ENCODE data around the gene LRRC26. TPM values are rescaled to one million over a fixed set of nuclear protein-coding genes. Genes with fewer than 3 reads are reported as not detected.

The LRRC26 gene
- total and polyA plus RNA-seq, 4 experiments from 2014 or later: not detected

- Histone ChIP-seq H3K4me3 (ENCODE audit: low read length in 2 of 2) (no peak overlapping the region), H3K36me3 (ENCODE audit: insufficient read depth, low read length) (peaks cover 6% of the 10 kb centered on the region), H3K4me1 (ENCODE audit: insufficient read depth, low read length) (peaks cover 18% of the 10 kb centered on the region), H3K27ac (ENCODE audit: low read depth, low read length) (no peak overlapping the region), H3K27me3 (ENCODE audit: insufficient read depth, low read length) (no peaks in the 10 kb centered on the region), H3K9me3 (ENCODE audit: control insufficient read depth in 1 of 2, low read length in 2 of 2) (no peaks in the 10 kb centered on the region)
- H3K27me3 Mint-ChIP-seq: no peaks in the 10 kb centered on the region
- H3K36me3 Mint-ChIP-seq: peaks cover 0 to 11% of the 10 kb centered on the region in 2 donors
- POLR2A ChIA-PET (ENCODE audit: partially characterized antibody): interaction anchor here (0.6 to 8.9 kb wide), 4 partner anchors 10 to 63 kb away, joined by 3 to 169 read pairs (median 4); partner anchors contain the start of genes NDOR1, TMEM203 and TPRN
- intact Hi-C loops (cut with micrococcal nuclease): no loop called here
- peaks cover 0 to 3% (median 0%) of the 10 kb centered on the region in 8 donors for H3K9me3 Mint-ChIP-seq
- H3K27ac Mint-ChIP-seq: no peak overlapping the region
- H3K4me1 Mint-ChIP-seq: peaks cover 8 to 25% (median 16%) of the 10 kb centered on the region in 4 donors
- DNase-seq: no peak
- CTCF ChIA-PET (ENCODE audit: partially characterized antibody): interaction anchor here (1.4 to 1.5 kb wide), 2 partner anchors 44 to 97 kb away, joined by 3 to 4 read pairs; no protein-coding TSS in a partner anchor
- H3K4me3 Mint-ChIP-seq: no peak overlapping the region
Measured at GRCh38 chr9:137192859-137193258, 23.0 kb upstream of the LRRC26 start.

- Mint-ChIP-seq H3K4me3 (peak overlapping the region in 1 of 8 donors; percentile 15), H3K27ac (peak overlapping the region in 1 of 7 donors; percentile 70), H3K27me3 (no peaks in the 10 kb centered on the region), H3K36me3 (peaks cover 0 to 13% of the 10 kb centered on the region in 2 donors), H3K4me1 (peaks cover 11 to 29% (median 20%) of the 10 kb centered on the region in 4 donors), H3K9me3 (peaks cover 0 to 3% (median 0%) of the 10 kb centered on the region in 8 donors)
- DNase-seq: no peak
- no peak overlapping the region for H3K27ac ChIP-seq (ENCODE audit: low read depth, low read length)
- no peaks in the 10 kb centered on the region for H3K9me3 ChIP-seq (ENCODE audit: control insufficient read depth in 1 of 2, low read length in 2 of 2)
- ChIA-PET POLR2A (ENCODE audit: partially characterized antibody) (interaction anchor here (0.6 to 8.9 kb wide), 4 partner anchors 10 to 63 kb away, joined by 3 to 169 read pairs (median 4); partner anchors contain the start of genes NDOR1, TMEM203 and TPRN), CTCF (ENCODE audit: partially characterized antibody) (interaction anchor here (1.4 to 1.5 kb wide), 2 partner anchors 45 to 96 kb away, joined by 3 to 4 read pairs; no protein-coding TSS in a partner anchor)
- no peaks in the 10 kb centered on the region for H3K27me3 ChIP-seq (ENCODE audit: insufficient read depth, low read length)
- peaks cover 23% of the 10 kb centered on the region for H3K4me1 ChIP-seq (ENCODE audit: insufficient read depth, low read length)
- H3K4me3 ChIP-seq (ENCODE audit: low read length in 2 of 2): no peak overlapping the region
- peaks cover 6% of the 10 kb centered on the region for H3K36me3 ChIP-seq (ENCODE audit: insufficient read depth, low read length)
- intact Hi-C loops (cut with micrococcal nuclease): no loop called here
Measured at GRCh38 chr9:137192448-137192780, 22.6 kb upstream of the LRRC26 start.

DNA sequence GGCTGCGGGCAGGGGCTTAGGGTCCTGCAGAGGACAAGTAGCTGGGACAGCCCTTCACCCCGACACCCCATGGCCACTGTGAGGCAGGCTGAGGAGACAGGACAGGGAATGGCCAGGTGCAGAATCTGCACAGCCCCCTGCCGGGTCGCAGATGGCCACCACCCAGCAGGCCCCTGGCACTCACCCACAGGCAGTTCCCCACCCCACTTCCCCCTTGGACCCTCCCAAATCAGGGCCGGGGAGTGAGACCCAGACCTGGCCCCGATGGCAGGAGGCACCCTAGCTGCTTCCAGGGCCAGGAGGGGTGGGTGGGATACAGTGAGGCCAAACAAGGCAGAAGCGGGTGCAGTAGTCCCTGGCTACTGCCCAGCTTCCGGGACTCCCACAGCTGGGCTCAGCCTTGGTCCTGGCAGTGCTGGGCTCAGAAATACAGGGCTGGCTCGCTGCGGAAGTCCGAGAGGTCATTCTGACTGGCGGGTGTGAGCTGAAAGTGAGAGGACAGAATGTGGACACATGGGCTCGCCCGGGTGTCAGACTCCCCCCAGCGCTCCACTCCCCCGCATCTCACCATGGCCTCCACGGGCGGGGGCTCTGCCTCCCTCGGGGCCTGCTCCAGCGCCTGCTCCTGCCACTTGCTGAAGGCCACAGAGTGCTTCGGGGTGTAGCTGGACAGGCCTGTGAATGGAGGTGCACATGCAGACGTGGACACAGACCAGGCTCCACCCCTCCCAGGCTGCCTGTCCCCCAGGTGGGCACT lies 22.0 kb upstream of the LRRC26 start:
- no peak overlapping the region for H3K4me3 ChIP-seq (ENCODE audit: low read length in 2 of 2)
- no peaks in the 10 kb centered on the region for H3K27me3 ChIP-seq (ENCODE audit: insufficient read depth, low read length)
- DNase-seq: no peak
- no peaks in the 10 kb centered on the region for H3K27me3 Mint-ChIP-seq
- H3K4me1 Mint-ChIP-seq: peaks cover 12 to 34% (median 25%) of the 10 kb centered on the region in 4 donors
- peak overlapping the region in 1 of 7 donors; percentile 22 for H3K27ac Mint-ChIP-seq
- peaks cover 28% of the 10 kb centered on the region for H3K4me1 ChIP-seq (ENCODE audit: insufficient read depth, low read length)
- H3K36me3 ChIP-seq (ENCODE audit: insufficient read depth, low read length): peaks cover 6% of the 10 kb centered on the region
- H3K36me3 Mint-ChIP-seq: peaks cover 0 to 13% of the 10 kb centered on the region in 2 donors
- H3K9me3 Mint-ChIP-seq: peaks cover 0 to 3% (median 0%) of the 10 kb centered on the region in 8 donors
- intact Hi-C loops (cut with micrococcal nuclease): no loop called here
- no peak overlapping the region for H3K4me3 Mint-ChIP-seq
- no peaks in the 10 kb centered on the region for H3K9me3 ChIP-seq (ENCODE audit: control insufficient read depth in 1 of 2, low read length in 2 of 2)
- ChIA-PET POLR2A (ENCODE audit: partially characterized antibody) (interaction anchor here (1.0 to 8.9 kb wide), 3 partner anchors 11 to 62 kb away, joined by 3 to 169 read pairs (median 5); partner anchors contain the start of genes NDOR1, TMEM203 and TPRN), CTCF (ENCODE audit: partially characterized antibody) (interaction anchor here (1.4 to 1.5 kb wide), 2 partner anchors 45 to 96 kb away, joined by 3 to 4 read pairs; no protein-coding TSS in a partner anchor)
- no peak overlapping the region for H3K27ac ChIP-seq (ENCODE audit: low read depth, low read length)

- ChIA-PET POLR2A (ENCODE audit: partially characterized antibody) (interaction anchor here (4.7 to 8.9 kb wide), 2 partner anchors 11 to 30 kb away, joined by 61 to 169 read pairs; partner anchors contain the start of genes NDOR1, RNF208, TMEM203 and TPRN), CTCF (ENCODE audit: partially characterized antibody) (interaction anchor here (1.0 kb wide), 1 partner anchor 25 kb away, joined by 4 read pairs; no protein-coding TSS in a partner anchor)
- H3K4me1 ChIP-seq (ENCODE audit: insufficient read depth, low read length): peaks cover 34% of the 10 kb centered on the region
- peaks cover 0 to 3% (median 0%) of the 10 kb centered on the region in 8 donors for H3K9me3 Mint-ChIP-seq
- no peak for DNase-seq
- peaks cover 6% of the 10 kb centered on the region for H3K36me3 ChIP-seq (ENCODE audit: insufficient read depth, low read length)
- peaks cover 0 to 16% of the 10 kb centered on the region in 2 donors for H3K36me3 Mint-ChIP-seq
- H3K27me3 Mint-ChIP-seq: no peaks in the 10 kb centered on the region
- H3K27ac ChIP-seq (ENCODE audit: low read depth, low read length): no peak overlapping the region
- no peaks in the 10 kb centered on the region for H3K9me3 ChIP-seq (ENCODE audit: control insufficient read depth in 1 of 2, low read length in 2 of 2)
- H3K27ac Mint-ChIP-seq: peak overlapping the region in 3 of 7 donors; percentile 22 to 80 (median 78)
- no peak overlapping the region for H3K4me3 Mint-ChIP-seq
- H3K27me3 ChIP-seq (ENCODE audit: insufficient read depth, low read length): no peaks in the 10 kb centered on the region
- no peak overlapping the region for H3K4me3 ChIP-seq (ENCODE audit: low read length in 2 of 2)
- peaks cover 16 to 41% (median 30%) of the 10 kb centered on the region in 4 donors for H3K4me1 Mint-ChIP-seq
- intact Hi-C loops (cut with micrococcal nuclease): no loop called here
Measured at GRCh38 chr9:137191245-137191644, 21.4 kb upstream of the LRRC26 start.

- DNase-seq: no peak
- ChIA-PET POLR2A (ENCODE audit: partially characterized antibody) (interaction anchor here (2.5 to 8.9 kb wide), 6 partner anchors 12 to 104 kb away, joined by 11 to 169 read pairs (median 20); partner anchors contain the start of genes MAN1B1, NDOR1, RNF208 and TMEM203), CTCF (ENCODE audit: partially characterized antibody) (interaction anchor here (1.0 to 2.0 kb wide), 3 partner anchors 7 to 94 kb away, joined by 3 to 7 read pairs (median 4); no protein-coding TSS in a partner anchor)
- H3K27ac Mint-ChIP-seq: peak overlapping the region in 5 of 7 donors; percentile 73 to 91 (median 81)
- intact Hi-C loops (cut with micrococcal nuclease): no loop called here
- Histone ChIP-seq H3K27me3 (ENCODE audit: insufficient read depth, low read length) (no peaks in the 10 kb centered on the region), H3K9me3 (ENCODE audit: control insufficient read depth in 1 of 2, low read length in 2 of 2) (no peaks in the 10 kb centered on the region), H3K4me1 (ENCODE audit: insufficient read depth, low read length) (peaks cover 41% of the 10 kb centered on the region), H3K4me3 (ENCODE audit: low read length in 2 of 2) (no peak overlapping the region), H3K36me3 (ENCODE audit: insufficient read depth, low read length) (peaks cover 12% of the 10 kb centered on the region), H3K27ac (ENCODE audit: low read depth, low read length) (peak overlapping the region; percentile 96)
- peaks cover 0 to 3% (median 0%) of the 10 kb centered on the region in 8 donors for H3K9me3 Mint-ChIP-seq
- H3K4me1 Mint-ChIP-seq: peaks cover 16 to 49% (median 31%) of the 10 kb centered on the region in 4 donors
- peak overlapping the region in 6 of 8 donors; percentile 33 to 93 (median 58) for H3K4me3 Mint-ChIP-seq
- no peaks in the 10 kb centered on the region for H3K27me3 Mint-ChIP-seq
- peaks cover 0 to 16% of the 10 kb centered on the region in 2 donors for H3K36me3 Mint-ChIP-seq
Measured at GRCh38 chr9:137190315-137190856, 20.5 kb upstream of the LRRC26 start.

DNA sequence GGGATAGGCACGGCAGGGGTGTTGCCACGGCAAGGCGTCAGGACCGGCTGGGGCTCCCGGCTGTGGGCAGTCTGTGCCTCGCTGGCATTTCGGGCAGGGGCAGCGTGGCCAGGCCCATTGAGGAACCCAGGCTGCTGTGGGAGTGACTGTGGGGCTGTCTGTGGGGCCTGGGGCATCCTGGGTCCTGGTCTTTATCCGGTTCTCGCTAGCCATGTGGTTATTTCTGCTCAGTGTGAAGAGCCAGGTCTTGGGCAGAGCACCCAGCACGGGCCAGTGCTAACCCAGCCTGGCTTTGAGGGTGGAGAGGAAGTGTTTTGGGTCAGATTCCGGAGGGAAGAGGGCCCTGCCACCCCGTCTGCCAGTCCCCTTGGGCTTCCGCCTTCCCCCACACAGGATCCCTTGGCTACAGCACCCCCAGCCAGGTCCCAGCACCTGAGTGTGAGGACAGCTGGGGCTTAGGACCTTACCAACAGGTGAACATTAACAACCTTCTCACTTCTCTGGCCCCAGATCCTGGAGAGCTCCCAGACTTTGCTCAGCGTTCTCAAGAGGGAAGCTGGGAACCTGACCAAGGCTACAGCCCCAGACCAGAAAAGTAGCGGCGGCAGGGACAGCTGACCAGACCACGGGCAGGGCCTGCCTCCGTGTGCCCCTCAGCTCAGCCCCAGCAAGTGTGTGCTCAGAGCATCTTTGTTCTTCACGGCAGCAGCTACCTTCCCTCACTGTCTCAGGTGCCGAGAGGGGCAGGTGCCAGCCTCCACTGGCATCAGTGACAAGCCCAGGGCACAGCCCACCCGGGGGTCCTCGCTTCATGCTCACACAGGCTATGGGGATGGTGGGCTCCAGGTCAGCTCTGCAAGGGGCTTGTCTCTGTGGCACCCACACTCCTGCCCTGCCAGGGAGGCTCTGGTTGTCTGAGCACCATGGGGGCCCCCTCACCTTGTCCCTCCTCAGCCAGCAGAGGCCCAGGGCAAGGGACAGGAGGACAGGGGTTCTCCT lies 19.7 kb upstream of the LRRC26 start:
- intact Hi-C loops (cut with micrococcal nuclease): loop anchor here (1.0 to 2.0 kb wide), 2 partner anchors 47 to 103 kb away; partner anchors contain the start of gene MAN1B1
- DNase-seq: no peak
- no peaks in the 10 kb centered on the region for H3K27me3 Mint-ChIP-seq
- H3K9me3 ChIP-seq (ENCODE audit: control insufficient read depth in 1 of 2, low read length in 2 of 2): no peaks in the 10 kb centered on the region
- H3K36me3 ChIP-seq (ENCODE audit: insufficient read depth, low read length): peaks cover 14% of the 10 kb centered on the region
- ChIA-PET CTCF (ENCODE audit: partially characterized antibody) (interaction anchor here (0.7 to 3.8 kb wide), 14 partner anchors 8 to 94 kb away, joined by 3 to 15 read pairs (median 3); partner anchors contain the start of genes NELFB and TPRN), POLR2A (ENCODE audit: partially characterized antibody) (interaction anchor here (0.8 to 8.9 kb wide), 18 partner anchors 13 to 292 kb away, joined by 3 to 169 read pairs (median 10); partner anchors contain the start of genes CYSRT1, EXD3, MAN1B1 and NDOR1)
- peak overlapping the region; percentile 90 to 95 (median 92) for H3K4me3 Mint-ChIP-seq
- peaks cover 16 to 52% (median 32%) of the 10 kb centered on the region in 4 donors for H3K4me1 Mint-ChIP-seq
- H3K36me3 Mint-ChIP-seq: peaks cover 0 to 16% of the 10 kb centered on the region in 2 donors
- H3K9me3 Mint-ChIP-seq: peaks cover 0 to 3% (median 0%) of the 10 kb centered on the region in 8 donors
- H3K27ac Mint-ChIP-seq: peak overlapping the region; percentile 91 to 97 (median 95)
- peak overlapping the region; percentile 96 for H3K27ac ChIP-seq (ENCODE audit: low read depth, low read length)
- H3K4me3 ChIP-seq (ENCODE audit: low read length in 2 of 2): peak overlapping the region; percentile 81 to 90
- H3K27me3 ChIP-seq (ENCODE audit: insufficient read depth, low read length): no peaks in the 10 kb centered on the region
- peaks cover 41% of the 10 kb centered on the region for H3K4me1 ChIP-seq (ENCODE audit: insufficient read depth, low read length)

Measured in CD4-positive, alpha-beta memory T cell (primary cell).